HT1080 (cell line): ENCODE data around the gene SMARCA5. TPM values are rescaled to one million over a fixed set of nuclear protein-coding genes. Genes with fewer than 3 reads are reported as not detected.

Experiments
- DNase-seq: peaks from one replicate; pipeline ENCODE4 v3.0.0-alpha.2; 2015; ENCODE audit warnings: low read depth
- total RNA-seq: library from RNA; depleted of rRNA; stranded (reverse); fragments of >200 nt; shearing (Covaris generic); gene quantifications from 2 replicates; pipeline ENCODE4 v1.2.3, GENCODE V29; 2014

The SMARCA5 gene
- total RNA-seq, 1 experiment from 2014 or later = 33.1 TPM

DNA sequence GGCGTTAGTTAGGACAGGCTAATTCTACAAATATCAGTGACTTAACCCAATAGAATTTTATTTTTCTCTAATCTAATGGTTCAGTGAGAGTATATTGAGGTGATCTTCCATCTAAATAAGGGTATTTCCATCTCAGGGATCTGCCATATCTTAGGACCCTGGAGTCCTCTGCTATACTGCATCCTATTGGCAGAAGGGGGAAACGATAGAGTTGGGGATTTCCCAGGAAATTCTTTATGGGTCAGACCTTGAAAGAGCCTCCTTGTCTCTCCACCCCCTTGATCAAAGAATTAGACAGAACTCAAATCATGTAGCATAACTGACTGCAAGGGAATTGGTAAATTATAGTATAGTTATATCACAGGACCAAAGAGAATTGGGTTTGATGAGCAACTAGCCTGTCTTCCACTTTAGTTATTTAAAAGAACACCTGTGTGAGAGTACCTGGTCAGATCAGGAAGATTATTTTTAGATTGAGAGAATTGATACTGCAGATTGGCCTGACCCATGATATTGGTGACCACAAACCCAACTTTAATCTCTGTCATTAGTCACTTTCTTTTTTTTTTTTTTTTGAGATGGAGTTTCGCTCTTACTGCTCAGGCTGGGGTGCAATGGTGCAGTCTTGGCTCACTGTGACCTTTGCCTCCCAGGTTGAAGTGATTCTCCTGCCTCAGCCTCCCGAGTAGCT is 25.6 kb downstream of the SMARCA5 start:
- no peak for DNase-seq

- DNase-seq = no peak
Observed at GRCh38 chr4:143539670-143540023, 26.1 kb downstream of the SMARCA5 start.

DNA sequence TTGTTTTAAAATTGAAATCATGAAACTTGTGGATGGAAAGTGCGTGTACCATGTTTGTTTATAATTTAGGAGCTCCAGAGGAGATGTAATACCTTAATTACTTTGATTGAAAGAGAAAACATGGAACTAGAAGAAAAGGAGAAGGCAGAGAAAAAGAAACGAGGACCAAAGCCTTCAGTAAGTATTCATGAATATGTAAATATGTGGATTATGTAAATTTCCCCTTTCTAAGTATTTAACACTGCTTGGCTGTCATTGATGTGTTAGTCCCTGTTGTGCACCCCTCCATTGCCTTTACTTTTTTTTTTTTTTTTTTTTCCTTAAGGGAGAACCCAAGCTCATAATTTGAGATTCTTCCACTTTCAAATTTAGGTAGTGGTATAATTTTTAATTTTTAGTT is 36.4 kb downstream of the SMARCA5 start:
- no peak for DNase-seq

DNA sequence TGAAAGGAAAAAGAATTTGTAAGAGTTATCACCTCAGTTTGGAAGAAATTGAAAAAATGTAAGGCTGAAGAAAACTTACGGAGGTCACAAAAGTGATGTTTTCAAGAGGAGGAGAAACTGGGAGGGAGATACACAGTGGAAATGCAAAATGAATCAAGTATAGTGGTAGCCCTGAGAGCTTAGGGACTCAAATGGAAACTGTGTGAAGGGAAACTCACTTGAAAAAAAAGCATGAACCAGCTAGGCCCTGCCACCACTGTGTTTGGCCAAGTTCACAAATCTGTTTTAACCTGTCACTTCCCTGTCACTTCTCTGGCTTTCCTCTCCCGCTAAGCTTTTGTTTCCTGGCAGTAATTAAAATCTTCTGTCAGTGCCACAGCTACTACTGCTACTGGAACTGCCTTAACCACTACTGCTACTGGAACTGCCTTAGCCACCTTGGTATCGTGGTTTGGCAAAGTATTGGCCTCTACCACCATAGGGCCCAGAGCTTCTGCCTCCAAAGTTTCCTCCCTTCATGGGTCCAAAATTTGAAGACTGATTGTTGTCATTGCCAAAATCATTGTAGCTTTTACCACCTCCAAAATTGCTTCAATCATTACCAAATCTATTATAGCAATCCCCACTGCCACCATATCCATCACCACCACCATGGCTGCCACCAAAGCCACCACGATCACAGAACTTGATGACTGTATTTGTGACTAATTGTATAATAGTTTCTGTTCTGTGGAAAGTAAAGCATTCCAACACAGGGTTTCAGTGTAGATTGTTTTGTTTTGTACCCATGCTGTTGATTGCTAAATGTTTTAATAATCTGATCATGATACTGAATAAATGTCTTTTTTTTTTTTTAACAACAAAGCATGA is 41.5 kb downstream of the SMARCA5 start:
- DNase-seq = no peak

GRCh38 chr4:143555676-143556075 is 42.2 kb downstream of the SMARCA5 start:
- DNase-seq = no peak

DNA sequence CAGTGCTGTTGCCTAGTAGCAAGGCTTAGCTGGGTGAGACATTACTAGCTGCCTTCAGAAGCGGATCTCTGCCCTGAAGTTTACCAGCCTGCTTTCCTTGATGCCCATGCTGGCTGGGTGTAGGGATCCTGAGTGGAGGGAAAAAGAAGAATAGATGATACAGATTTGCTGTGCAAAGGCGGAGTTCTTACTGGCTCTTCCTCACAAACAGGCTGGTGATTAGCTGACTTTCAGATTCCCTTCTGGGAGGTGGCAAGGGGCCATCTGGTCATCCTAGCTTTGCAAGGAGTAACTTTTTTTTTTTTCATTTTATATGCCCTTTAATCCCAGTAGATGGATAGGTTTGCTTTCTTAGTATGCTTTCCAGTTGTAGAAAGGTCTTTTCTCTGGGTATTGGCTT is 44.8 kb downstream of the SMARCA5 start:
- DNase-seq = no peak

DNA sequence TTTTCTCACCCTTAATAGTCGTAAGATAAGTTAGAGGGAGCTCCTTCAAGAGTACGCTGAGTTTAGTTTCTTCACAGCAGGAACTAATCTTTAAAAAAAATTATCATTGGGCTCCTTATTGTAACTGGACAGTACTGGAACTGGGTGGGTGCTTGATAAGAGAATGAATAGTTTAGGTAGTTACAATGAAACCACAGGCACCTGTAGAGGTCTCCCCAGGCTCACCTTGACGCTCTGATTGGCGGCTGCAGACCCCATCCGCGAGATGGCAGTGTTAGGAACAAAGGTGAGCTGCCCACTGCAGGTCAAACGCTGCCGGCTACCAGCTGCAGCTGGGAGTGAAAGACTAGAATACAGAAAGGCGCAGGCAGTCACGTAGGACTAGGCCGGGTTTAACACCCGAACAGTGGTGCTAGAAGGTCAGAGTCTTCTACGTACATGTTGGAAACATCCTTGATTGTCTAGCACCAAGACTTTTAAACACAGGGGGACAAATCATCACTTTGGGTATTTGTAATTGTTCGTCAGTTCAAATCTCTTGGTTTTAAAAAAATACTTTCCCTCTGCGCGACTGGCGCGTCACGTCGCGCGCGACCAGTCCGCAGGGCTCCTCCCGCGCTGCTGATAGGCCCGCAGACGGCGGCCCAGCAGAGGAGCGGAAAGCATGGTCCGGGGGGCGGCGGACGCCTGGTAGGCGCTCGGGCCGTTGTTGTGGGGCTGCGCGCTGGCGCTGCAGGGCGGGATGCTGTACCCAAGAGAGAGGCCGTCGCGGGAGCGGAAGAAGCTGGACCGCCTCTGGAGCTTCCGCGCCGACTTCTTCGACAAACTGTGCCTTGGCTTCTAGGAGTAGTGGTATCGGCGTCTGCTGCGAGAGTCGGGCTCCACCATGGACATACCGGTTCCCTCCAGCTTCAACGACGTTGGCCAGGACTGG is 45.6 kb downstream of the SMARCA5 start:
- DNase-seq = peak; percentile 10

DNA sequence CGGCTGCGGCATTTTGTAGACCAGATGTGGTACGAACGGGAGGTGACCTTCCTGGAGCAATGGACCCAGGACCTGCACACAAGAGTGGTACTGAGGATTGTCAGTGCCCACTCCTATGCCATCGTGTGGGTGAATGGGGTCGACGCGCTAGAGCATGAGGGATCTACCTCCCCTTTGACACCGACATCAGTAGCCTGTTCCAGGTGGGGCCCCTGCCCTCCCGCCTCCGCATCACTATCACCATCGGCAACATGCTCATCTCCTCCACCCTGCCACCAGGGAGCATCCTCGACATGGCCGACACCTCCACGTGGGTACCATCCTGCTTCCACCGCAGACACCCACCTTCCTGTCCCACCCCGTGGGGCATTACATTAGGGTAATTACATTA is 46.2 kb downstream of the SMARCA5 start:
- no peak for DNase-seq

DNA sequence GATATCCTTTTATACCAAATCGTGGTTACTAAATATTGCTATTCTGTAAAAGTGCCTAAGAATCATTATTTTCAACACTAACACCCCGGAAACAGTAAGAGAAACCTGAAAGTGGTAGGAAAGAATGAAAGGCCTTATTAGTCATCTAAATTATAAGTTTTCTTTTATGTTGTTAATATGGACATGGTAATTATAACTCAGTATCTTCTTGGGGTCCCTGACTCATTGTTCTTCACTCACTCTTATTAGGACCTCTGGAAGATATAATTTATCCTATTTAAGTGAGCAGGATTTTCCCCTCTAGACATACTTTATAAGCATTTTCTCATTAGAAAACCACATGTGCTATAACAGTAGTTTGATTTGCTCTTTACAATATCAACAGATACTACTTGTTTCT is 51.0 kb downstream of the SMARCA5 start:
- no peak for DNase-seq

DNA sequence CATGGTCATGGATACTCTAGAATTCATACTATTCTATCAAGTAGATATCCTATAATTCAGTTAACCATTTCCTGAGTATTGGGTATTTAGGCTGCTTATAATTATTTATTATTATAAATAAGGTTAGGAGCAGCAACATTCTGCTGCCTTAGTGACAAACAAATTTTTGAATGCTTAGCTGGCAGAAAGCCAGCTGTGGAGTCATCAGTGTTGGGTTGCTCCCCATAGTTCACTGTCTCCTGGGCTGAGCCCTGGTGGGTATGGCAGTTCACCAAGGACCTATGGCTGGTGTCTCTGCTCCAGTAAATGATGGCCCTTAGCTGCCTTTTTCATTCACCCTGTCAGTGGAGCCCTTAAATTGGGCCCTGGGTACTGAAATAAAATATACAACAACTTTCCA is 61.8 kb downstream of the SMARCA5 start:
- DNase-seq = no peak

GRCh38 chr4:143581331-143581946 is 67.9 kb downstream of the SMARCA5 start:
- no peak for DNase-seq

GRCh38 chr4:143585548-143585947 is 72.0 kb downstream of the SMARCA5 start:
- no peak for DNase-seq

- DNase-seq = no peak
Observed at GRCh38 chr4:143586080-143586479, 72.6 kb downstream of the SMARCA5 start.

DNA sequence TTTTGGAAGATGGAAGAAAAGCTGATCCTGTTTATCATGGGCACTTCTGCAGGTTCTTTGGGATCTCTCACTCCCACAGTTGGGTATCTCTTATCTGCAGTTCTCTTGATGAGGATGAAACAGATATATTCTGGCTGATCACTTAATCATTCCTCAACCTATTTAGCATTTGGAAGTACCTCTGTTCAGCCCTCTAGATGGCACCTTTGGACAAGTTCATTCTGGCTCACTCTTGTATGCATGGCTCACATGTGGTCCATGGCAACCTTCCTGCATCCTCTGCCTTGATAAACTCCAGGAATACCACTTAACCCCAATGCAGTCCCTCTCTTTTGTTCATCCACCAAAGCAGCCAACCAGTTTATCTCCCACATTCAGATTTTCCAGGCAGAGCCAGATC is 74.2 kb downstream of the SMARCA5 start:
- no peak for DNase-seq

GRCh38 chr4:143597276-143597675 is 83.8 kb downstream of the SMARCA5 start:
- DNase-seq = no peak

DNA sequence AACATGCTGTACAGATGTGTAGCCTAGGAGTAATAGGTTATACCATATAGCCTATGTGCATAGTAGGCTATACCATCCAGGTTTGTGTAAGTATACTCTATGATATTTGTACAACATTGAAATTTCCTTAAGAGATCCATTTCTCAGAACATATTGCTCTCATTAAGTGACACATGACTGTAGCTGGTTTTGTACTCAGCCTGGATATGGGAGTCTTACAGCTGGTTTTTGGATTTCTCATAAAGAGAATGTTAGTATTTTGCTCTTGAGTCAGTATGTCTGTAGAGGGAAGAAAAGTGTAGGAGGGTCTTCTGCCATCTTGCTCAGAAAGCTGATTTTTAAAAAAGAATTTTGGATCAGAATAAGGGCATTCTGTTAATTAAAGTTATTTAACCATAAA is 85.3 kb downstream of the SMARCA5 start:
- no peak for DNase-seq

GRCh38 chr4:143599827-143600226 is 86.3 kb downstream of the SMARCA5 start:
- no peak for DNase-seq

- DNase-seq = no peak
Observed at GRCh38 chr4:143606480-143606879, 93.0 kb downstream of the SMARCA5 start.
